HEK293T (cell line): ENCODE results near the gene FCSK.

Source experiments
- BHLHE40 ChIP-seq: fragments of 450-650 bp; IDR thresholded peaks from 2 replicates; pipeline ENCODE4 v1.6.1; 2016; ENCODE audit warnings: mild to moderate bottlenecking, moderate library complexity, borderline replicate concordance
- CTBP1 ChIP-seq: fragments of 450-650 bp; IDR thresholded peaks from 2 replicates; pipeline ENCODE4 v1.6.1; 2016; ENCODE audit warnings: borderline replicate concordance
- ELF4 ChIP-seq: fragments of 450-650 bp; IDR thresholded peaks from 2 replicates; pipeline ENCODE4 v1.6.1; 2017; ENCODE audit warnings: antibody characterized with exemption
- FOXA1 ChIP-seq: fragments of 450-650 bp; IDR thresholded peaks from 2 replicates; pipeline ENCODE4 v1.6.1; 2016; ENCODE audit warnings: mild to moderate bottlenecking
- FOXK2 ChIP-seq: fragments of 450-650 bp; IDR thresholded peaks from 2 replicates; pipeline ENCODE4 v1.6.1; 2016; ENCODE audit warnings: mild to moderate bottlenecking
- FOXM1 ChIP-seq: fragments of 450-650 bp; IDR thresholded peaks from 2 replicates; pipeline ENCODE4 v1.6.1; 2017; ENCODE audit warnings: mild to moderate bottlenecking, borderline replicate concordance
- HDGF ChIP-seq: fragments of 450-650 bp; IDR thresholded peaks from 2 replicates; pipeline ENCODE4 v1.6.1; 2017; ENCODE audit warnings: antibody characterized with exemption, borderline replicate concordance
- LEF1 ChIP-seq: fragments of 450-650 bp; IDR thresholded peaks from 2 replicates; pipeline ENCODE4 v1.6.1; 2017; ENCODE audit warnings: mild to moderate bottlenecking, borderline replicate concordance
- NFRKB ChIP-seq: fragments of 450-650 bp; IDR thresholded peaks from 2 replicates; pipeline ENCODE4 v1.6.1; 2016; ENCODE audit warnings: mild to moderate bottlenecking, moderate library complexity
- SP1 ChIP-seq: fragments of 450-650 bp; IDR thresholded peaks from 2 replicates; pipeline ENCODE4 v1.6.1; 2017
- SUZ12 ChIP-seq: fragments of 450-650 bp; IDR thresholded peaks from 2 replicates; pipeline ENCODE4 v1.6.1; 2016; ENCODE audit warnings: mild to moderate bottlenecking
- TARDBP ChIP-seq: fragments of 450-650 bp; IDR thresholded peaks from 2 replicates; pipeline ENCODE4 v1.6.1; 2016
- TF ChIP-seq, protein P1 (sequence below): fragments of 450-650 bp; IDR thresholded peaks from 2 replicates; pipeline ENCODE4 v1.6.1; 2016

- TF ChIP-seq ELF4 (no peak), BHLHE40 (no peak), SP1 (no peak), TARDBP (no peak), CTBP1 (no peak), SUZ12 (no peak), FOXK2 (no peak), FOXM1 (no peak), HDGF (no peak), NFRKB (no peak), LEF1 (no peak), FOXA1 (no peak)
- TF ChIP-seq, protein P1, sequence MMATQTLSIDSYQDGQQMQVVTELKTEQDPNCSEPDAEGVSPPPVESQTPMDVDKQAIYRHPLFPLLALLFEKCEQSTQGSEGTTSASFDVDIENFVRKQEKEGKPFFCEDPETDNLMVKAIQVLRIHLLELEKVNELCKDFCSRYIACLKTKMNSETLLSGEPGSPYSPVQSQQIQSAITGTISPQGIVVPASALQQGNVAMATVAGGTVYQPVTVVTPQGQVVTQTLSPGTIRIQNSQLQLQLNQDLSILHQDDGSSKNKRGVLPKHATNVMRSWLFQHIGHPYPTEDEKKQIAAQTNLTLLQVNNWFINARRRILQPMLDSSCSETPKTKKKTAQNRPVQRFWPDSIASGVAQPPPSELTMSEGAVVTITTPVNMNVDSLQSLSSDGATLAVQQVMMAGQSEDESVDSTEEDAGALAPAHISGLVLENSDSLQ, result no peak
Measured at GRCh38 chr16:70432723-70433457, 21.5 kb upstream of the FCSK start.
